Stimulated activated CD8-positive, alpha-beta memory T cell treated with anti-CD3 and anti-CD28 coated beads, Interleukin-7, amount 100 ng/mL, for 1 hour (primary cell): ENCODE results near the gene SOX6.

Experiments used
- DNase-seq, 2 donors: peaks; one replicate each; pipeline ENCODE4 v3.0.0-alpha.2; 2020; ENCODE audit warnings: low read depth in 2 of 2

SOX6 gene

GRCh38 chr11:15993345-15993744 is 363.0 kb downstream of the SOX6 start:
- no peak for DNase-seq

GRCh38 chr11:15991215-15991614 is 365.1 kb downstream of the SOX6 start:
- no peak for DNase-seq

- DNase-seq = no peak
Measured at GRCh38 chr11:15989685-15990084, 366.7 kb downstream of the SOX6 start.

- no peak for DNase-seq
Measured at GRCh38 chr11:15988693-15989231, 367.6 kb downstream of the SOX6 start.

GRCh38 chr11:15988016-15988550 is 368.3 kb downstream of the SOX6 start:
- DNase-seq = no peak

- no peak for DNase-seq
Measured at GRCh38 chr11:15987046-15987445, 369.3 kb downstream of the SOX6 start.

- DNase-seq = no peak
Measured at GRCh38 chr11:15985860-15986139, 370.5 kb downstream of the SOX6 start.

- DNase-seq = no peak
Measured at GRCh38 chr11:15985127-15985859, 371.1 kb downstream of the SOX6 start.

- no peak for DNase-seq
Measured at GRCh38 chr11:15981292-15981691, 375.1 kb downstream of the SOX6 start.

GRCh38 chr11:15977116-15977515 is 379.2 kb downstream of the SOX6 start:
- DNase-seq = no peak

- DNase-seq = no peak
Measured at GRCh38 chr11:15976433-15977045, 379.8 kb downstream of the SOX6 start.

- DNase-seq = no peak
Measured at GRCh38 chr11:15975742-15976141, 380.6 kb downstream of the SOX6 start.

GRCh38 chr11:15972838-15973237 is 383.5 kb downstream of the SOX6 start:
- DNase-seq = no peak

- DNase-seq = no peak
Measured at GRCh38 chr11:15971215-15971546, 385.2 kb downstream of the SOX6 start.

- DNase-seq = no peak
Measured at GRCh38 chr11:15970506-15971214, 385.7 kb downstream of the SOX6 start.

- DNase-seq = no peak
Measured at GRCh38 chr11:15969701-15970329, 386.5 kb downstream of the SOX6 start.

GRCh38 chr11:15969281-15969680 is 387.1 kb downstream of the SOX6 start:
- DNase-seq = no peak

GRCh38 chr11:15968461-15969130 is 387.8 kb downstream of the SOX6 start:
- DNase-seq = no peak

GRCh38 chr11:15967966-15968365 is 388.4 kb downstream of the SOX6 start:
- DNase-seq = no peak

GRCh38 chr11:15967166-15967565 is 389.2 kb downstream of the SOX6 start:
- no peak for DNase-seq

GRCh38 chr11:15965562-15966250 is 390.6 kb downstream of the SOX6 start:
- DNase-seq = no peak
